NCI-H1417 treated with DMSO at 0.1 percent for 48 hours (cell line): ENCODE results near the gene STAC.
"Not testable (repeated sequence)": the region's sequence is repeated elsewhere in the genome, so short reads cannot be mapped to it uniquely, and the experiment has no call there.

ENCODE experiments used
- DNase-seq: peaks from one replicate; lab custom pipeline; 2025; lab: John Stamatoyannopoulos, UW

Gene STAC

GRCh38 chr3:36416599-36416998 is 36.3 kb downstream of the STAC start:
- DNase-seq: no peak

GRCh38 chr3:36417237-36417636 is 36.9 kb downstream of the STAC start:
- DNase-seq: no peak

GRCh38 chr3:36418296-36418695 is 38.0 kb downstream of the STAC start:
- DNase-seq: no peak

GRCh38 chr3:36428445-36428844 is 48.1 kb downstream of the STAC start:
- no peak for DNase-seq

- no peak for DNase-seq
These were observed 49.7 kb downstream of the STAC start for GRCh38 chr3:36429986-36430485.

- no peak for DNase-seq
These were observed 53.2 kb downstream of the STAC start for GRCh38 chr3:36433511-36433910.

- no peak for DNase-seq
These were observed 54.6 kb downstream of the STAC start for GRCh38 chr3:36434687-36435426.

GRCh38 chr3:36443028-36443686 is 62.9 kb downstream of the STAC start:
- DNase-seq: no peak

GRCh38 chr3:36444909-36445308 is 64.6 kb downstream of the STAC start:
- DNase-seq: no peak

- DNase-seq: no peak
These were observed 66.0 kb downstream of the STAC start for GRCh38 chr3:36446276-36446675.

- no peak for DNase-seq
These were observed 66.8 kb downstream of the STAC start for GRCh38 chr3:36447061-36447460.

GRCh38 chr3:36451816-36452215 is 71.5 kb downstream of the STAC start:
- no peak for DNase-seq

- not testable (repeated sequence) for DNase-seq
These were observed 72.9 kb downstream of the STAC start for GRCh38 chr3:36453213-36453612.

GRCh38 chr3:36453896-36454295 is 73.6 kb downstream of the STAC start:
- DNase-seq: not testable (repeated sequence)

GRCh38 chr3:36455406-36455805 is 75.1 kb downstream of the STAC start:
- no peak for DNase-seq

GRCh38 chr3:36456784-36457183 is 76.5 kb downstream of the STAC start:
- DNase-seq: no peak

- DNase-seq: no peak
These were observed 77.4 kb downstream of the STAC start for GRCh38 chr3:36457667-36458066.

GRCh38 chr3:36459177-36459576 is 78.9 kb downstream of the STAC start:
- DNase-seq: no peak

GRCh38 chr3:36461597-36461996 is 81.3 kb downstream of the STAC start:
- no peak for DNase-seq

GRCh38 chr3:36472045-36472444 is 91.7 kb downstream of the STAC start:
- DNase-seq: not testable (repeated sequence)

GRCh38 chr3:36475558-36475957 is 95.3 kb downstream of the STAC start:
- DNase-seq: no peak

- DNase-seq: no peak
These were observed 96.1 kb downstream of the STAC start for GRCh38 chr3:36476286-36476942.

GRCh38 chr3:36477655-36478054 is 97.4 kb downstream of the STAC start:
- DNase-seq: no peak
